NB4 (cell line): ENCODE results near the gene GALNS.

ENCODE experiments used
- MYC ChIP-seq: IDR thresholded peaks from 2 replicates; pipeline ENCODE4 v1.6.1; 2011; ENCODE audit warnings: low read depth, low read length
- TF ChIP-seq, protein P1 (sequence below): IDR thresholded peaks from one replicate; pipeline ENCODE4 v1.5.1; 2012; ENCODE audit warnings: low read depth, low read length

GRCh38 chr16:88818575-88818874, 38.2 kb downstream of the GALNS start:
- no peak for TF ChIP-seq MYC
- TF ChIP-seq, protein P1, sequence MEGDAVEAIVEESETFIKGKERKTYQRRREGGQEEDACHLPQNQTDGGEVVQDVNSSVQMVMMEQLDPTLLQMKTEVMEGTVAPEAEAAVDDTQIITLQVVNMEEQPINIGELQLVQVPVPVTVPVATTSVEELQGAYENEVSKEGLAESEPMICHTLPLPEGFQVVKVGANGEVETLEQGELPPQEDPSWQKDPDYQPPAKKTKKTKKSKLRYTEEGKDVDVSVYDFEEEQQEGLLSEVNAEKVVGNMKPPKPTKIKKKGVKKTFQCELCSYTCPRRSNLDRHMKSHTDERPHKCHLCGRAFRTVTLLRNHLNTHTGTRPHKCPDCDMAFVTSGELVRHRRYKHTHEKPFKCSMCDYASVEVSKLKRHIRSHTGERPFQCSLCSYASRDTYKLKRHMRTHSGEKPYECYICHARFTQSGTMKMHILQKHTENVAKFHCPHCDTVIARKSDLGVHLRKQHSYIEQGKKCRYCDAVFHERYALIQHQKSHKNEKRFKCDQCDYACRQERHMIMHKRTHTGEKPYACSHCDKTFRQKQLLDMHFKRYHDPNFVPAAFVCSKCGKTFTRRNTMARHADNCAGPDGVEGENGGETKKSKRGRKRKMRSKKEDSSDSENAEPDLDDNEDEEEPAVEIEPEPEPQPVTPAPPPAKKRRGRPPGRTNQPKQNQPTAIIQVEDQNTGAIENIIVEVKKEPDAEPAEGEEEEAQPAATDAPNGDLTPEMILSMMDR = no peak
